ENCODE measurements around the gene TEDC2. TPM values are rescaled to one million over a fixed set of nuclear protein-coding genes. Genes with fewer than 3 reads are reported as not detected.

Gene TEDC2
- polyA plus RNA-seq, 3 donors, result 0.28 TPM; not detected in 2

DNA sequence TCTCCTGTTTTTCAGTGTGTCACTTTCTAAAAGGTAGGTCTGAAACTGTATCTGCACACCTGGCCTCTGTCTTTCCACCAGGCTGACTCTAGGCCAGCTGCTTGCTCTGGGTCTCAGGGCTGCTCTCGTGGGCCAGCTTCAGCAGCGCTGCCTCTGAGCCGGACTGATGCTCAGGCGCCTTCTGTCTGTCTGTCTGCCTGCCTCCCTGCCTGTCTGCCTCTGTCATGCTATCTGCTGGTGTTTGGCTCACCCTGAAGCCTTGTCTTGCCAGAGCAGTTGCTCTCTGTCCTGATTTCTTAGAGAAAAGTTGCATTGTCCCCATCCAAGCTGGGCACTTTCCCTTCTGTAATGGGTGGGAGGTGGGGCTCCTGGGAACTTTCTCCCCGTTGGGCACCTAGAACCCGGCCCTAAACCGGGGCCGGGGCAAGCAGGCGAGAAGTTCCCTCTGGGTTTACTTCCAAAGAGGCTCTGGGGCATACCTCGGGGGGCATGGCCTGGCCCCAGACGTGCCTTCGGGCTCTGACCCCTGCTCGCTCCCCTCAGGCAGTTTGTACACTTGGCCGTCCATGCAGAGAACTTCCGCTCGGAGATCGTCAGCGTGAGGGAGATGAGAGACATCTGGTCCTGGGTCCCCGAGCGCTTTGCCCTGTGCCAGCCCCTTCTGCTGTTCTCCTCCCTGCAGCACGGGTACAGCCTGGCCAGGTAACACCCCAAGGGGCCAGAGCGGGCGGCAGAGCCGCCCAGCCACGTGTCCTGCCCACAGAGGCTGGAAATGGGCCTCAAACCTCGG, 38.0 kb downstream of the TEDC2 start:
- Mint-ChIP-seq H3K4me1 (peaks cover 19% of the 10 kb centered on the region), H3K27me3 (ENCODE audit: low read depth in 3 of 3) (no peaks in the 10 kb centered on the region), H3K36me3 (peaks cover 23 to 40% of the 10 kb centered on the region in 2 donors), H3K9me3 (peaks cover 0 to 5% (median 2%) of the 10 kb centered on the region in 7 donors), H3K27ac (no peak overlapping the region), H3K4me3 (no peak overlapping the region)
- TF ChIP-seq, protein P1, sequence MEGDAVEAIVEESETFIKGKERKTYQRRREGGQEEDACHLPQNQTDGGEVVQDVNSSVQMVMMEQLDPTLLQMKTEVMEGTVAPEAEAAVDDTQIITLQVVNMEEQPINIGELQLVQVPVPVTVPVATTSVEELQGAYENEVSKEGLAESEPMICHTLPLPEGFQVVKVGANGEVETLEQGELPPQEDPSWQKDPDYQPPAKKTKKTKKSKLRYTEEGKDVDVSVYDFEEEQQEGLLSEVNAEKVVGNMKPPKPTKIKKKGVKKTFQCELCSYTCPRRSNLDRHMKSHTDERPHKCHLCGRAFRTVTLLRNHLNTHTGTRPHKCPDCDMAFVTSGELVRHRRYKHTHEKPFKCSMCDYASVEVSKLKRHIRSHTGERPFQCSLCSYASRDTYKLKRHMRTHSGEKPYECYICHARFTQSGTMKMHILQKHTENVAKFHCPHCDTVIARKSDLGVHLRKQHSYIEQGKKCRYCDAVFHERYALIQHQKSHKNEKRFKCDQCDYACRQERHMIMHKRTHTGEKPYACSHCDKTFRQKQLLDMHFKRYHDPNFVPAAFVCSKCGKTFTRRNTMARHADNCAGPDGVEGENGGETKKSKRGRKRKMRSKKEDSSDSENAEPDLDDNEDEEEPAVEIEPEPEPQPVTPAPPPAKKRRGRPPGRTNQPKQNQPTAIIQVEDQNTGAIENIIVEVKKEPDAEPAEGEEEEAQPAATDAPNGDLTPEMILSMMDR (IDR thresholded peaks at IDR 0.05), result no peak
- no peaks in the 10 kb centered on the region for H3K27me3 ChIP-seq (ENCODE audit: control insufficient read depth in 2 of 2, insufficient read depth in 2 of 2, low read length in 2 of 2)
- no peak overlapping the region for H2AFZ ChIP-seq (ENCODE audit: insufficient read depth, low read depth, low read length, poor library complexity, severe bottlenecking)
- peaks cover 23 to 34% of the 10 kb centered on the region in 2 donors for H3K36me3 ChIP-seq (replicated peaks in 1 of 2; ENCODE audit: control insufficient read depth in 1 of 2, insufficient read depth in 2 of 2, low read length in 2 of 2)
- H4K20me1 ChIP-seq (ENCODE audit: insufficient read depth, low read length), result peaks cover 5% of the 10 kb centered on the region
- H3K4me2 ChIP-seq (replicated peaks; ENCODE audit: extremely low read depth, low read length, poor library complexity, severe bottlenecking), result no peak overlapping the region
- no peak overlapping the region for H3K9ac ChIP-seq (ENCODE audit: insufficient read depth, low read length, poor library complexity, severe bottlenecking)
- H3K4me1 ChIP-seq (ENCODE audit: control insufficient read depth in 1 of 2, insufficient read depth in 2 of 2, low read length in 2 of 2), result peaks cover 24 to 27% of the 10 kb centered on the region in 2 donors
- DNase-seq, result no peak
- 91% methylated on average over 26 of the region's 26 CpGs for WGBS (ENCODE audit: insufficient coverage)
- H3K79me2 ChIP-seq (ENCODE audit: insufficient read depth, low read length), result peaks cover 10% of the 10 kb centered on the region
- no peaks in the 10 kb centered on the region for H3K9me3 ChIP-seq (replicated peaks in 1 of 2; ENCODE audit: control insufficient read depth in 1 of 2, insufficient read depth in 1 of 2, low read length in 2 of 2)
- intact Hi-C loops (cut with micrococcal nuclease), result no loop called here
- H3K27ac ChIP-seq (ENCODE audit: low read depth in 1 of 2, low read length in 2 of 2), result no peak overlapping the region
- no peak overlapping the region for H3K4me3 ChIP-seq (replicated peaks in 1 of 3; ENCODE audit: low read depth in 2 of 3, low read length in 3 of 3)

DNA sequence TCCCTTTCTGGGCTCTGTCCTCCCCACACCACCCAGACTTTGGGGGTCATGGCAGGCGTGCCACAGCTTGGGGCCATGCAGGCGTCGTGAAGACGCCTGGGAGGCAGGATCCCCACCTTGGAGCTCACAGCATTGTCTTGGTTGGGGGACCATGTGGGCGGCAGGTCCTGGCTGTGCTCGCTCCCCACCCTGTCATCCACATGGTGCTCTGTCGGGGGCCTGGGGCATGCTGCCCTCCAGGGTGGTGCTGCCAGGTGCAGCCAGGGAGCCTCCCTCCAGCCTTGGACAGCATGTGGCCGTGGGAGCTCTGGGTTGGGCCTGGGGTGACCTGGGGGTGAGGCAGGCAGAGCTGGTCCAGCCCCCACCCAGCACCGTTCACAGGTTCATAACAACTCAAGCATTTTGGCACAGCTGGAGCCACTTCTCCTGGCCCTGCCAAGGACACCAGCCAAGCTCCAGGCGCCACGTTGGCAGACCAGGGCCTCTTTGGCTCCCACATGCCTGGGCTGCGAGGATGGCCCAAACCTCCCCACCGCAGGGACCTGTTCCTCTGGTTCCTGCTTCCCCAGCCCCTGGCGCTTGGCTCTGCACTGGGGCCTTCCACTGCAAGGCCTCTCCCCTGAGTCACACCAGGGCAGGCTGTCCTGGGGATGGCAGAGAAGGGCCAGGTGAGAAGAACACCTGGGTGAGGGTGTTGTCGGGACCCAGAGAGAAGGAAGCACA, 38.8 kb downstream of the TEDC2 start:
- Histone ChIP-seq H3K4me3 (replicated peaks in 1 of 3; ENCODE audit: low read depth in 2 of 3, low read length in 3 of 3) (no peak overlapping the region), H3K9ac (ENCODE audit: insufficient read depth, low read length, poor library complexity, severe bottlenecking) (no peak overlapping the region), H3K79me2 (ENCODE audit: insufficient read depth, low read length) (peaks cover 10% of the 10 kb centered on the region), H2AFZ (ENCODE audit: insufficient read depth, low read depth, low read length, poor library complexity, severe bottlenecking) (no peak overlapping the region), H3K9me3 (replicated peaks in 1 of 2; ENCODE audit: control insufficient read depth in 1 of 2, insufficient read depth in 1 of 2, low read length in 2 of 2) (no peaks in the 10 kb centered on the region), H4K20me1 (ENCODE audit: insufficient read depth, low read length) (peaks cover 5% of the 10 kb centered on the region), H3K4me1 (ENCODE audit: control insufficient read depth in 1 of 2, insufficient read depth in 2 of 2, low read length in 2 of 2) (peaks cover 32 to 35% of the 10 kb centered on the region in 2 donors), H3K4me2 (replicated peaks; ENCODE audit: extremely low read depth, low read length, poor library complexity, severe bottlenecking) (no peak overlapping the region), H3K27ac (ENCODE audit: low read depth in 1 of 2, low read length in 2 of 2) (no peak overlapping the region), H3K27me3 (ENCODE audit: control insufficient read depth in 2 of 2, insufficient read depth in 2 of 2, low read length in 2 of 2) (no peaks in the 10 kb centered on the region), H3K36me3 (replicated peaks in 1 of 2; ENCODE audit: control insufficient read depth in 1 of 2, insufficient read depth in 2 of 2, low read length in 2 of 2) (peaks cover 23 to 34% of the 10 kb centered on the region in 2 donors)
- H3K27me3 Mint-ChIP-seq (ENCODE audit: low read depth in 3 of 3), result no peaks in the 10 kb centered on the region
- H3K9me3 Mint-ChIP-seq, result peaks cover 0 to 5% (median 2%) of the 10 kb centered on the region in 7 donors
- DNase-seq, result no peak
- no peak overlapping the region for H3K27ac Mint-ChIP-seq
- TF ChIP-seq, protein P1 (IDR thresholded peaks at IDR 0.05), result no peak
- no peak overlapping the region for H3K4me3 Mint-ChIP-seq
- peaks cover 23 to 40% of the 10 kb centered on the region in 2 donors for H3K36me3 Mint-ChIP-seq
- intact Hi-C loops (cut with micrococcal nuclease), result no loop called here
- 93% methylated on average over 15 of the region's 15 CpGs for WGBS (ENCODE audit: insufficient coverage)
- peaks cover 21% of the 10 kb centered on the region for H3K4me1 Mint-ChIP-seq
